K562 (cell line): ENCODE results near the gene MAB21L4. TPM values are rescaled to one million over a fixed set of nuclear protein-coding genes. Genes with fewer than 3 reads are reported as not detected.

Source experiments
- ATAC-seq: fragments of 200-7000 bp; cut with Tn5 transposase; 3 replicates; pipeline ENCODE4 v1.9.1; 2020; ENCODE audit warnings: moderate library complexity
- BruUV-seq: library from RNA; stranded (reverse); fragments of 400-500 nt; replicated peaks from 2 replicates; lab custom pipeline; 2021; lab: Mats Ljungman, UMichigan
- CTCF ChIA-PET: fragments of 300-600 bp; formaldehyde crosslinking; extraction: SDS; loops from one replicate; lab custom pipeline; 2021; ENCODE audit warnings: low intra/inter-chr PET ratio; lab: Yijun Ruan, JAX
- POLR2A ChIA-PET: fragments of 300-600, 350-650 bp; sonication (Branson Sonifier 250); formaldehyde crosslinking; extraction: SDS; loops from one replicate; lab custom pipeline; 2021; ENCODE audit warnings: antibody characterized with exemption, inconsistent platforms; lab: Yijun Ruan, JAX
- DNase-seq, 4 experiments: peaks; one replicate each; pipeline versions ENCODE4 v3.0.0 to v3.0.0-alpha.2; 2011 to 2018; ENCODE audit warnings: low spot score in 3 of 4, mixed read lengths in 3 of 4; ENCODE audit errors: extremely low read depth in 1 of 4
- FAIRE-seq: peaks from 2 replicates; lab custom pipeline; 2011; peaks lifted over from hg19 to GRCh38; lab: Jason Lieb, UNC
- H2AFZ ChIP-seq: 2 replicates; pipeline ENCODE4 v1.6.0; 2011; ENCODE audit warnings: low read depth, low read length, control low read depth, inconsistent platforms
- H3K27ac ChIP-seq: fragments of 200-600 bp; 3 replicates; pipeline ENCODE4 v1.8.0; 2011; ENCODE audit warnings: low read depth, mild to moderate bottlenecking, control low read depth, inconsistent platforms, low read length, moderate library complexity, mixed read lengths; ENCODE audit errors: extremely low read depth
- H3K27me3 ChIP-seq, 2 experiments: fragments of 300-600 bp in 1 of 2; 2 replicates in 1 of 2; 3 replicates in 1 of 2; pipeline versions ENCODE4 v1.6.0 to v1.8.0; 2011; ENCODE audit warnings: inconsistent platforms in 2 of 2, low read length in 2 of 2, mild to moderate bottlenecking in 1 of 2, mixed read lengths in 1 of 2, moderate library complexity in 1 of 2; ENCODE audit not compliant: control insufficient read depth in 2 of 2, insufficient read depth in 2 of 2
- H3K36me3 ChIP-seq: fragments of 300-600 bp; 3 replicates; pipeline ENCODE4 v1.8.0; 2011; ENCODE audit warnings: mild to moderate bottlenecking, low read length, inconsistent platforms; ENCODE audit not compliant: control insufficient read depth, insufficient read depth
- H3K4me1 ChIP-seq, 2 experiments: fragments of 200-600 bp in 1 of 2; replicated peaks in 1 of 2; 2 replicates in 1 of 2; 3 replicates in 1 of 2; pipeline versions ENCODE4 v1.5.1 to v1.8.0; 2011; ENCODE audit warnings: inconsistent platforms in 2 of 2, low read length in 2 of 2, mild to moderate bottlenecking in 1 of 2, mixed read lengths in 1 of 2, moderate library complexity in 1 of 2; ENCODE audit not compliant: control insufficient read depth in 2 of 2, insufficient read depth in 2 of 2
- H3K4me2 ChIP-seq: 2 replicates; pipeline ENCODE4 v1.6.1; 2011; ENCODE audit warnings: low read length, control low read depth, inconsistent platforms, mixed read lengths; ENCODE audit not compliant: insufficient read depth
- H3K4me3 ChIP-seq: fragments of 200-600 bp; sonication (generic), shearing (Covaris generic); 2 replicates; pipeline ENCODE4 v1.5.1; 2016; ENCODE audit warnings: control low read depth, inconsistent platforms
- H3K79me2 ChIP-seq: fragments of 200-600 bp; 3 replicates; pipeline ENCODE4 v1.8.0; 2011; ENCODE audit warnings: low read length, inconsistent platforms; ENCODE audit not compliant: control insufficient read depth, insufficient read depth
- H3K9ac ChIP-seq, 2 experiments: 2 replicates each; pipeline versions ENCODE4 v1.6.0 to v1.6.1; 2011; ENCODE audit warnings: low read depth in 2 of 2, low read length in 2 of 2, control low read depth in 1 of 2, inconsistent platforms in 1 of 2, mild to moderate bottlenecking in 1 of 2, mixed read lengths in 1 of 2; ENCODE audit not compliant: insufficient read depth in 1 of 2
- H3K9me1 ChIP-seq: one replicate; pipeline ENCODE4 v1.6.0; 2011; ENCODE audit warnings: inconsistent platforms, mild to moderate bottlenecking, low read length, moderate library complexity; ENCODE audit not compliant: control insufficient read depth, insufficient read depth
- H3K9me3 ChIP-seq: replicated peaks from 2 replicates; pipeline ENCODE4 v1.5.1; 2011; ENCODE audit warnings: low read depth, low read length, inconsistent platforms; ENCODE audit not compliant: control insufficient read depth, insufficient read depth
- H4K20me1 ChIP-seq: replicated peaks from 2 replicates; pipeline ENCODE4 v1.6.1; 2011; ENCODE audit warnings: low read length, inconsistent platforms, mixed read lengths; ENCODE audit not compliant: control insufficient read depth, insufficient read depth
- ETV1 ChIP-seq: fragments of 450-650 bp; conservative IDR thresholded peaks from 2 replicates; pipeline ENCODE4 v1.6.1; 2016; ENCODE audit warnings: missing genetic modification characterization, control low read depth, low read depth, missing compliant biosample characterization
- FOXM1 ChIP-seq, 2 experiments: fragments of 450-650 bp in 1 of 2; sonication (generic) in 1 of 2; formaldehyde crosslinking in 1 of 2; IDR thresholded peaks; 2 replicates each; pipeline versions ENCODE4 v1.6.1 to v1.9.0; 2017 to 2022; ENCODE audit warnings: low read depth in 2 of 2, mild to moderate bottlenecking in 2 of 2, missing genetic modification reagents in 1 of 2, moderate library complexity in 1 of 2
- MECOM ChIP-seq: fragments of 250-450 bp; sonication (Bioruptor Pico); IDR thresholded peaks from 2 replicates; pipeline ENCODE4 v1.8.0; 2022; ENCODE audit warnings: inconsistent platforms
- OTX1 ChIP-seq: fragments of 450-650 bp; formaldehyde crosslinking; IDR thresholded peaks from 2 replicates; pipeline ENCODE4 v1.4.0; 2022; ENCODE audit warnings: mild to moderate bottlenecking
- PHF21A ChIP-seq: fragments of 450-650 bp; IDR thresholded peaks from 2 replicates; pipeline ENCODE4 v1.6.1; 2017; ENCODE audit warnings: low read depth, borderline replicate concordance
- PRPF4 ChIP-seq: fragments of 200-400 bp; formaldehyde crosslinking; IDR thresholded peaks from one replicate; pipeline ENCODE4 v1.6.1; 2017; ENCODE audit warnings: low read length, low read depth, mild to moderate bottlenecking; ENCODE audit not compliant: insufficient read depth, poor library complexity, severe bottlenecking
- SRF ChIP-seq, 2 experiments: fragments of 250-450, 450-650 bp in 1 of 2; sonication (Bioruptor Pico) in 1 of 2; sonication (generic) in 1 of 2; formaldehyde crosslinking; IDR thresholded peaks; 2 replicates each; pipeline versions ENCODE4 v1.5.0 to v1.5.1; 2020 to 2022; ENCODE audit warnings: mild to moderate bottlenecking in 1 of 2, missing genetic modification reagents in 1 of 2
- ZC3H11A ChIP-seq: IDR thresholded peaks from 2 replicates; pipeline ENCODE4 v1.6.1; 2012; ENCODE audit warnings: low read depth, low read length, improper control_type of control experiment
- ZNF134 ChIP-seq: fragments of 250-450 bp; sonication (Bioruptor Pico); conservative IDR thresholded peaks from 2 replicates; pipeline ENCODE4 v1.4.0; 2020
- ZNF23 ChIP-seq: fragments of 250-450 bp; sonication (Bioruptor Pico); IDR thresholded peaks from 2 replicates; pipeline ENCODE4 v1.4.0; 2020; ENCODE audit warnings: mild to moderate bottlenecking
- ZNF561 ChIP-seq: fragments of 450-650 bp; formaldehyde crosslinking; conservative IDR thresholded peaks from 2 replicates; pipeline ENCODE4 v1.4.0; 2020; ENCODE audit warnings: mild to moderate bottlenecking, moderate library complexity
- ZNF695 ChIP-seq: fragments of 450-650 bp; formaldehyde crosslinking; IDR thresholded peaks from 2 replicates; pipeline ENCODE4 v1.4.0; 2020; ENCODE audit warnings: mild to moderate bottlenecking, moderate library complexity
- WGBS: fragments of 100-300 bp; shearing (Covaris generic); methylation state at CpG from one replicate; pipeline ENCODE4 v1.1.6; 2016; ENCODE audit warnings: low coverage, mixed read lengths; ENCODE audit not compliant: insufficient coverage; ENCODE audit errors: missing lambda C conversion rate; 5-methylcytosine and 5-hydroxymethylcytosine counted together
- in situ Hi-C: fragments of 300-500 bp; cut with MboI; formaldehyde crosslinking; loops from 4 replicates; pipeline ENCODE4 v1.15.0; 2018; ENCODE audit warnings: inconsistent platforms, mixed read lengths
- intact Hi-C: fragments of 100-400 bp; cut with micrococcal nuclease; formaldehyde crosslinking; loops from 2 replicates; pipeline ENCODE4 v1.14.2; 2022
- polyA plus RNA-seq, 8 experiments: library from polyadenylated mRNA; depleted of rRNA in 4 of 8; stranded (reverse) in 5 of 8; unstranded in 3 of 8; fragments of >200 nt; fragmentation: Nextera tagmentation in 2 of 8; fragmentation: Illumina TruSeq in 1 of 8; extraction: Ambion mirVana in 2 of 8; extraction: Trizol in 1 of 8; gene quantifications; 2 replicates each; pipeline versions ENCODE4 v1.2.1 to v1.2.3, GENCODE V29; 2011 to 2014; ENCODE audit warnings: inconsistent platforms in 1 of 8, missing spikeins in 1 of 8
- total RNA-seq, 7 experiments: library from RNA; depleted of rRNA in 6 of 7; stranded (reverse); fragments of >200 nt in 6 of 7; fragmentation: Illumina TruSeq in 2 of 7; extraction: Trizol in 2 of 7; gene quantifications; 2 replicates each; pipeline versions ENCODE4 v1.2.1 to v1.2.3, GENCODE V29; 2011 to 2021; ENCODE audit warnings: low replicate concordance in 1 of 7
- TF ChIP-seq, protein P1 (sequence below): conservative IDR thresholded peaks from 2 replicates; pipeline ENCODE4 v1.6.1; 2011; ENCODE audit warnings: low read depth, mild to moderate bottlenecking, low read length; ENCODE audit not compliant: control insufficient read depth
- TF ChIP-seq, protein P2 (sequence below), 2 experiments: fragments of 450-650 bp in 1 of 2; sonication (generic) in 1 of 2; formaldehyde crosslinking in 1 of 2; IDR thresholded peaks in 1 of 2; conservative IDR thresholded peaks in 1 of 2; 2 replicates each; pipeline versions ENCODE4 v1.6.1 to v1.8.1; 2016 to 2023; ENCODE audit warnings: mild to moderate bottlenecking in 2 of 2, moderate library complexity in 2 of 2, inconsistent platforms in 1 of 2, missing genetic modification reagents in 1 of 2

The MAB21L4 gene
- total and polyA plus RNA-seq, 9 of the 15 experiments (the other 6 are each of a cell fraction or from before 2014, with no cell fraction given) = 0.03 TPM; not detected in 8

DNA sequence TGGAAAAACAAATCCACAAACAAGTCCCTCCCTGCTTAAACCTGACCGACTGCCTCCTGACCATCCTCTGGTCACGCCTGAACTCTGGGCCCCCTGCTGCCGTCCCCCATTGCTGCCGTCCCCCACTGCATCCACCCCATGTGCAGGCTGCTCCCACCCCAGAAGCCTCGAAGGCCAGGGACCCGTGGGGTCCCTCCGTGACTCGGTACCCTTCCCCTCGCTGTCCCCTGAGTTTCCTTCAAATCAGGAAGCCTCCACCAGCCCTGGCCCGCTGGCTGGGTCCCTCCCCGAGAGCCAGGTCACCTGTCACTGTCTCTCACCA, 45.2 kb downstream of the MAB21L4 start:
- ATAC-seq = no peak
- no peak for DNase-seq
- WGBS = 7% methylated on average over 3 of the region's 11 CpGs
- Histone ChIP-seq H3K27ac (no peak overlapping the region), H3K9me1 (no peaks in the 10 kb centered on the region), H3K27me3 (peaks cover 0 to 5% of the 10 kb centered on the region in 2 experiments; a peak in 1 of 5 replicates), H2AFZ (no peak overlapping the region), H3K79me2 (no peaks in the 10 kb centered on the region), H3K9me3 (no peaks in the 10 kb centered on the region), H3K4me1 (peaks cover 0 to 9% of the 10 kb centered on the region in 2 experiments; a peak in 2 of 5 replicates), H4K20me1 (no peaks in the 10 kb centered on the region), H3K4me3 (no peak overlapping the region), H3K36me3 (no peaks in the 10 kb centered on the region), H3K9ac (no peak overlapping the region; a peak in 1 of 4 replicates), H3K4me2 (no peak overlapping the region)
- BruUV-seq = no TSS peak
- TF ChIP-seq PHF21A = no peak
- no peak for TF ChIP-seq ETV1 (tag)
- TF ChIP-seq ZNF561 (CRISPR knock-in tag) = no peak
- no peak for TF ChIP-seq MECOM (CRISPR knock-in tag)
- TF ChIP-seq SRF (CRISPR knock-in tag; IDR thresholded peaks at IDR 0.05) = no peak
- TF ChIP-seq ZNF695 = no peak
- TF ChIP-seq, protein P1, sequence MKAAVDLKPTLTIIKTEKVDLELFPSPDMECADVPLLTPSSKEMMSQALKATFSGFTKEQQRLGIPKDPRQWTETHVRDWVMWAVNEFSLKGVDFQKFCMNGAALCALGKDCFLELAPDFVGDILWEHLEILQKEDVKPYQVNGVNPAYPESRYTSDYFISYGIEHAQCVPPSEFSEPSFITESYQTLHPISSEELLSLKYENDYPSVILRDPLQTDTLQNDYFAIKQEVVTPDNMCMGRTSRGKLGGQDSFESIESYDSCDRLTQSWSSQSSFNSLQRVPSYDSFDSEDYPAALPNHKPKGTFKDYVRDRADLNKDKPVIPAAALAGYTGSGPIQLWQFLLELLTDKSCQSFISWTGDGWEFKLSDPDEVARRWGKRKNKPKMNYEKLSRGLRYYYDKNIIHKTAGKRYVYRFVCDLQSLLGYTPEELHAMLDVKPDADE = no peak
- no peak for TF ChIP-seq OTX1
- no peak for TF ChIP-seq ZNF23
- TF ChIP-seq, protein P2, sequence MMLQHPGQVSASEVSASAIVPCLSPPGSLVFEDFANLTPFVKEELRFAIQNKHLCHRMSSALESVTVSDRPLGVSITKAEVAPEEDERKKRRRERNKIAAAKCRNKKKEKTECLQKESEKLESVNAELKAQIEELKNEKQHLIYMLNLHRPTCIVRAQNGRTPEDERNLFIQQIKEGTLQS (IDR thresholded peaks at IDR 0.05) = no peak
- TF ChIP-seq, protein P2 (CRISPR knock-in tag; conservative IDR thresholded peaks at IDR 0.05) = no peak
- no peak for TF ChIP-seq ZNF134 (CRISPR knock-in tag)
- TF ChIP-seq FOXM1 (IDR thresholded peaks at IDR 0.05; ENCODE audit: low read depth) = no peak
- no peak for TF ChIP-seq FOXM1 (CRISPR knock-in tag; IDR thresholded peaks at IDR 0.05; ENCODE audit: low read depth)
- no peak for TF ChIP-seq PRPF4
- no peak for TF ChIP-seq ZC3H11A
- POLR2A ChIA-PET = no interaction called here
- in situ Hi-C loops = no loop called here
- no peak for FAIRE-seq
- intact Hi-C loops = no loop called here
- CTCF ChIA-PET = no interaction called here
